GM15510 (cell line): ENCODE results near the gene DALRD3.

Source experiments
- POLR2A ChIP-seq: IDR thresholded peaks from 3 replicates; pipeline ENCODE4 v1.6.1; 2011; ENCODE audit warnings: borderline replicate concordance; ENCODE audit not compliant: insufficient read length; ENCODE audit errors: extremely low read depth

Gene DALRD3, protein sequence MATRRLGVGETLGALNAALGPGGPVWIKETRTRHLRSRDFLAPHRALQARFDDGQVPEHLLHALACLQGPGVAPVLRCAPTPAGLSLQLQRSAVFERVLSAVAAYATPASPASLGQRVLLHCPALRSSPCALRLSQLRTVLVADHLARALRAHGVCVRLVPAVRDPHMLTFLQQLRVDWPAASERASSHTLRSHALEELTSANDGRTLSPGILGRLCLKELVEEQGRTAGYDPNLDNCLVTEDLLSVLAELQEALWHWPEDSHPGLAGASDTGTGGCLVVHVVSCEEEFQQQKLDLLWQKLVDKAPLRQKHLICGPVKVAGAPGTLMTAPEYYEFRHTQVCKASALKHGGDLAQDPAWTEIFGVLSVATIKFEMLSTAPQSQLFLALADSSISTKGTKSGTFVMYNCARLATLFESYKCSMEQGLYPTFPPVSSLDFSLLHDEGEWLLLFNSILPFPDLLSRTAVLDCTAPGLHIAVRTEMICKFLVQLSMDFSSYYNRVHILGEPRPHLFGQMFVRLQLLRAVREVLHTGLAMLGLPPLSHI

DNA sequence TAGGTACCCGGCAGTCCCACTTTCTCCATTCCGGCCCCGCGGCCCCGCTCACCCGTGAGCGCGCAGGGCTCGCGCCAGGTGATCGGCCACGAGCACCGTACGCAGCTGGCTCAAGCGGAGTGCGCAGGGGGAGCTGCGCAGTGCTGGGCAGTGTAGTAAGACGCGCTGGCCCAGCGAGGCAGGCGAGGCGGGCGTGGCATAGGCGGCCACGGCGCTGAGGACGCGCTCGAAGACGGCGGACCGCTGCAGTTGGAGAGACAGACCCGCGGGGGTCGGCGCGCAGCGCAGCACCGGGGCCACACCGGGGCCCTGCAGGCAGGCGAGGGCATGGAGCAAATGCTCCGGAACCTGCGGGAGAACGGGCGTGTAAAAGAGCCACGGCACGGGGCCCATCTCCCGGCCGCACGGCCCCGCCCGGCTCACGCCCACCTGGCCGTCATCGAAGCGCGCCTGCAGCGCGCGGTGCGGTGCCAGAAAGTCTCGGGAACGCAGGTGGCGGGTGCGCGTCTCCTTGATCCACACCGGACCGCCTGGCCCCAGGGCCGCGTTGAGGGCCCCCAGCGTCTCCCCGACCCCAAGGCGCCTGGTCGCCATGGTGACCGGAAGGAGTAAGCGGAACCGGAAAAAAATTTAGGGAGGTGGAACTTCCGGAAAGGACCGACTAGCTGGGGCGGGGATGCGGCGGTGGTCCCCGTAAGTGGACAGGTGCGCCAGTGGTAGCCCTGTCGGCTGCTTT, at the start of gene DALRD3:
DALRD3 (minus strand) TSS at position 610 of the 736 bp plus-strand sequence; CDS start at position 594, 16 bp downstream.
- TF ChIP-seq POLR2A: peak; percentile 66

DNA sequence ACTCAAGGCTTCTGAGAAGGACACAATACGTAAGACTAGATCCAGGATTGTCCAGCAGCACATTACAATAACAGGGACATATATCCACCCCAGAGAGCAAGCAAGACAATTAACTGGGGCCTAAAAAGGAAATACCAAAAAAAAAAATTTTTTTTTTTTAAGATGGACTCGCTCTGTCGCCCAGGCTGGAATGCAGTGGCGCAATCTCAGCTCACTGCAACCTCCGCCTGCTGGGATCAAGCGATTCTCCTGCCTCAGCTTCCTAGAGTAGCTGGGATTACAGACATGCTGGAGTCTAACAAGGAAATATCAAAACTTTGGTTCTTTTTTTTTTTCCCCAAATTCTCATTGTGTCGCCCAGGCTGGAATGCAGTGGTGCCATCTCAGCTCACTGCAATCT, 39.6 kb upstream of the DALRD3 start:
- TF ChIP-seq POLR2A: no peak

DNA sequence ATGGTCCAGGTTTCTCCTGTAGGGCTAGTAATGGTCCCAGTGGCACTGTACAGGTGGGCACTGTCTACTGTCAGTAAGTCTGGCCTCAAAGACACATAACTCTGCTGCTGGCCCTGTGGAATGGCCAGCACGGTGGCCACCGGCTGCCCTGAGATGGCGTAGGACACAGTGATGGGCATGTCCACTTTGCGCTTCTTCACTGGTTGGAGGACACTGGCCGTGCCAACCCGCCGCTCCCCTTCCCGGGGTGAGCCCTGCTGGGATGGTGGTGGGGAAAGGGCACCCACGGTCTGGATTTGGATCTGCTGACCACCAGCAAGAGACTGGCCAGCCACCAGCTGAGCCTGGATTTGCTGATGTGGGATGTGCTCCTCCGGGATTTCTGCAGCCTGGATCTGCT, 38.9 kb upstream of the DALRD3 start:
- TF ChIP-seq POLR2A: no peak

DNA sequence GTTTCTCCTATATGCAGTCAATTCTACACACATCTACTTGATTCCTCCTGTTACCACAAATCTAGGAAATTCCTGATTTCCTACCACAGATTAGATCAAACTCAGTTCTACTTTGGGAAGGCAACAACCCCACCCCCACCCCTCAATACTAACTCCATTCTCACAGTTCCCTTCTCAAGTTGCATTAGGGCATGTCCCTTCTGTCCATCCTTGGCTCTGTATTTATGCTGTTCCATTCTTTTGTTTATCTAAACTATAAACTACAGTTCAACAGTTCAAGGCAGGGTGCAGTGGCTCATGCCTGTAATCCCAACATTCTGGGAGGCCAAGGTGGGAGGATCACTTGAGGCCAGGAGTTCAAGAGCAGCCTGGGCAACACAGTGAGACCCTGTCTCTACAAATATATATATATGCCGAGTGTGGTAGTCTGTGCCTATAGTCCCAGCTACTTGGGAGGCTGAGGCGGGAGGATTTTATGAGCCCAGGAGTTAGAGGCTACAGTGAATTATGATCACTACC, 36.0 kb upstream of the DALRD3 start:
- TF ChIP-seq POLR2A: no peak

DNA sequence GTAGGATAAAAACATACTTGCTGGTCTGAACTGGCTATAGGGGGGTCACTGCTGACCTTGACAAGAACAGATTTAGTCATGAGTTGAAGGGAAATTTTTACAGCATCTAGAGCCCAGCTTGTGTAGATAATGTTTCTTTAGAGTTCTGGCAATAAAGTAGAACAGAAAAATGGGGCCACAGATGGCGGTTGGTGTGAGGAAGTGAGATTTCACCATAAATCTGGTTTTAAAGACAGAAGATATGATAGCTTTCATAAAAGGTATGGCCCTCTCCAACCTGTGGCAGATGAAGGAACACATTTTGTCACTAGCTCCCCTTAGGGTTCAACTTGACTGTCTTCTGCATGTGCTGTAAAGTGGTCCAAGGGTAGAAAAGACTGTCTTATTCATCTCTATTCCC, 35.2 kb upstream of the DALRD3 start:
- no peak for TF ChIP-seq POLR2A

DNA sequence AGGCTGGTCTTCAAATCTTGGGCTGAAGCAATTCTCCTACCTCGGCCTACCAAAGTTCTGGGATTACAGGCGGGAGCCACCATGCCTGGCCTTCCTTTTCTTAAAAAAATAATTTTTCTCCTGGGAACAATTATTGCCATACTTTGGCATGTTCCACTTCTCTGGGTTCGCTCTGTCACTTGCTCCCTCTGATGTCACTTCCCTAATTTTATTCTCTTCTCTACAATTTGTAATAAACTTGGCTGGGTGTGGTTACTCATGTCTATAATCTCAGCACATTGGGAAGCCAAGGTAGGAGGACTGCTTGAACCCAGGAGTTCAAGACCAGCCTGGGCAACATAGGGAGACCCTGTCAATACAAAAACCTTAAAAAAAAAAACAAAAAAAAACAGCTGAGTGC, 16.9 kb upstream of the DALRD3 start:
- no peak for TF ChIP-seq POLR2A

DNA sequence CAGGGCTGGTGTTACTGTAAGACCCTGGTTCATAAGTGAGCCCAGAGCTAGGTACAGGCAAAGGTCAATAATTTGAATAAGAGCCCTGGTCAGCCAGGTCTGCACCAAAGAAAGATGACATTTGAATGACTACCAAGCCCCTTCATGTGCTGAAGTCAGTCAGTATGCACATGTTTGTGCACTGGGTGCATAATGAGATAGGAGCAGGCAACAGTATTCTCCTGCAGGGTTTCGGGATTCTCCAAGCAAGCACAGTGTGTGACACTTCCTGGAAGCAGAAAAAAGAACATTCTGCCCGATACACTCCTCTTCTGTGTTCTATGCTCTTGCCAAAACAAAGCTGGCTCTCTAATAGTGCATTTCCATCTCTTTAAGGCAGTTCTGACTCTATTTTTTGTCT, 16.3 kb upstream of the DALRD3 start:
- TF ChIP-seq POLR2A: no peak

DNA sequence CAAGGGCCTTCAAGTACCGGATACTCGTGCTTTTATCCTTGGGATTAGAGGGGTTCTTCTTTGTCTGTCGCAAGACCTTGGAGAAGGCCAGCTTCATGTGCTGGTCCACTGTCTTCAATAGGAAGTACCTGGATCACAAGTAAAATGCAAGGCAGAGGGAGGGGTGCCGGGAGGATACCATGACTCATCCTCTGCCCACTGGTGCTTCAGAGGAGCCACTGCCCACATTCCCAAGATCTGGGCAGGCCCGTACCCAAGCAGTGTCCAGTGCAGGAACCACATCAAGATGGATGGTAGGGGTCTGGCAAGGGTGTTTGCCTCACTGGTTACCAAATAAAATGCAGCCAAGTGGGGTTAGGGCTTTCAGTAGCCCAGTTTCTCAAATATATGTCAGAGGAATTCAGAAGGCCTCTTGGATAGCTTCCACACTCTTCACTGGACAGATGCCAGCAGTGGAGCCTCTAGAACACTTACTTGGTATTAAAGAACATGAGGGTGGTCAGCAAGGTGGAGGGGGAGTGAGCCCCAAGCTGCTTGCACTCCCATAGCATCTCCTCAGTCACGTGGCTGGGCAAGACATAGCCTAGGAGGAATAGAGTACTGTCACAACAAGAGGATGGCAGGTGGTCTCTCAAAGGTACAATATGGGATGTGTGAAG, 14.4 kb upstream of the DALRD3 start:
- no peak for TF ChIP-seq POLR2A

DNA sequence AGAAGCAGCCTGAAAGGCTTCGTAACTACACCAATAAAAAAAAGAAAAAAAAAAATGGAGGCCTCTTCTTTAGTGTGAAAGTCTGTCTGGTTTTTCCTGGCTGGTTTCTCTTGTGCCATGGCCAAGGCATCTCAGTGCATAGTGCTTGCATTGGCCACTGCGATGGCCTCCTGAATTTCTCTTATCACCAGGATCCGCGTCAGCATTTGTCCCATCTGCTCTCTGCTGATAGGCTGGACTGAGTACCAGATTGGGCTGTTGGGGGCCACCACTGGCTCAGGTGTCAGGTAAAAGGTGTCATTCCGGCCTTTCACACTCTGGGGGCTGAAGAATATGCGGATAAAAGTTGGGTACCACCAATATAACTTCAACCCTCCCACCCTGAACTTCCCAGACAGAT, 11.9 kb upstream of the DALRD3 start:
- TF ChIP-seq POLR2A: no peak

DNA sequence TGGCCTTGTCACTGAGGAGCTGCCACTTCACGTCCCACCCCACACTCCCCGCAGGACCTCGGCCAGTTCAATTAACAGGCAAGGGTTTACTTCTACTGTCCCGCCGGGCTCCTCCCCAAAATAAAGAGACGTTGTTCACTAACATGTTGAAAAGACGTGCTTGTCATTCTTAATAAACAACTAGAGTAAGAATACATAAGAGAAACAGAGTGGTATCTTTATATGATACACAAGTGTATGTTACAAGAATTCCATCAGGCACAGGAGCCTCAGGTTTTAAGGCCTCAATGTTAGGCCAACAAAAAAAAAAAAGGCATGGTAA, 11.1 kb upstream of the DALRD3 start:
- no peak for TF ChIP-seq POLR2A

DNA sequence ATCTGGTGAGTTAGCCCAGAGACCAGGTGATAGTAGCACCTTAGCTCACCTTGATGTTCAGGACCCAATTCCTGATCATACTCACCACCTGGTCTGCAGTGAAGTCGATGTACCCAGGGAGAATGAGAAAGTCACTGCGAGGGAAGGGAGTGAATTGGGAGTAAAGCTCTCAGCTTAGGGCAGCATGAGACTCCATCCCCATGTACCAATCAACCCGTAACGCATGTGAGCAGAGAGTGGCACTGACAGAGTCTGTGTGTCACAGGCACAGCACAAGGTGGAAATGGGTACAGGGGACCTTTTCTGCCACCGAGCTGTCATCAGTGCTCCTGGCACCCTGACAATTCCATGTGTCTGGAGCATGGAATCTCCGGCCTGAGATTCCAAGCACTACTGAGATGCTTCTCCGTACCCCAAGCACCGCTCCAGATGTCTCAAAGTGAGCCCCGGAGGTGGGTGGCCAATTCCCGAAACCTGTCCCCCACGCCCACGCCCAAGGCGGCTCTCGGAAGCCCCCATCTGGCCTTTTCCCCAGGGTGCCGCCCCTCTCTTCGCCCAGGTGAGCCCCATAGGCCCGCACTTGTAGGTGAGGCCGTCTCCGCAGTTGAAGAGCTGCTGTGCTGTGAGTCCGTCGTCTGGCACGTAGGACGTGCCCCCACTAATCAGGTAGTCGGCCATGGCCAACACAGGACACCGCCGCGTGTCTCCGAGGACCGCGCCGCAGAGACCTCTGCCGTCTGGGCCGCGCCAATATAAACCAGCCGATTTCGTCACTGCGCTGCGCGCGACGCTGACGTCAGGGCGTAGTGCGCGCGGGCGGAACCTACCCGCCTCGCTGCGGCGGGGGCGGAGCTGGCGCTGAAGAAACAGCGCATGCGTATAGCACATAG, 10.5 kb upstream of the DALRD3 start, which contains the start of gene IMPDH2:
IMPDH2 (minus strand) TSS at position 726 of the 890 bp plus-strand sequence; CDS start at position 678, 48 bp downstream.
- TF ChIP-seq POLR2A: peak; percentile 100

DNA sequence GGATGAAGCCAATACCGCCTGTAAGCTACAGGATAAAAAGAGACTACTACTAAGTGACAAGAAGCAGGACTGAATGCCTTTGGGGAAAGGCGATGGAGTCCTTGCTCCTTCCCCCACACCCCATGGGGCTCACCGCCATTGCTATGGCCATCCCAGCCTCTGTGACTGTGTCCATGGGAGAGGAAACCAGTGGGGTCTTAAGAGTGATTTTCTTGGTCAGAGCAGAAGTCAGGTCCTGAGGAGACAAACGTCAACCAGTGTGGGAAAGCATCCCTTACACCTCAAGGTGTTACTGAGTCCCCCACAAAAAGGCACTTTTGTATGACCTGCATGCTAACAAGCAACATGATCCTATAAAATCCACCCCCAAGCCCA, 9.9 kb upstream of the DALRD3 start:
- TF ChIP-seq POLR2A: peak; percentile 12

DNA sequence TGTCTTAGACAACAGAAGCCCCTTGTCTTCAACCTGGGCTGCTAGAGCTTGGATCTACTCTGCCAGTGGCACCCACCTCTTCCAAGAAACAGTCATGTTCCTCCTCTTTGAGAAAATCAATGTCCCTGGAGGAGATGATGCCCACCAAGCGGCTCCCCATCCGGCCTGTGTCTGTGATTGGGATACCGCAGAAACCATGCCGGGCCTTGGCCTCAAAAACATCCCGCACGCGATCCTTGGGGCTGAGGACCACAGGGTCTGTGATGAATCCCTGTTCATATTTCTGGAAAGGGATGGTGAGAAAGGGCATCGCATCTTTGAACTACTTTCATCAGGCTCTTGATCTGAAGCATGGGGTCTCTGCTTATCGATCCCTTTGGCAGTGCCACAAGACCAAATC, 9.3 kb upstream of the DALRD3 start:
- no peak for TF ChIP-seq POLR2A

DNA sequence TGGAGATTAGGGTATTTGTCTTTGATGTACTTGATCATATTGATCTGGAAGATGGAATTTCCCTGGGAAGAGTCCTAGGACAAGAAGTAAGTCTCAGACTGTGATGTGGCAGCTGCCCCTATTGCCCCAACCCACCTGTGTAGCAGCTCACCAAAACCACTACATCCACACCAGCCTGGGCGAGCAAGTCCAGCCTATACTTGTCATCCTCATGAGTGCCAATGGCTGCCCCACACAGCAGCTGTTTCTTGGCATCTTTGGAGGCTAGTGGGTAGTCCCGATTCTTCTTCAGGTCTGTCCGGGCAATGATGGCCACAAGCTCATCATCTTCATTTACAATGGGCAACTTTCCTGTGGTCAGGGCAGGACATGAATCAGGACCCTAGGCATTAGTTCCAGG, 8.2 kb upstream of the DALRD3 start:
- TF ChIP-seq POLR2A: peak; percentile 24
